Mesenchymal stem cell (in vitro differentiated cells and primary cell): Measurements from ENCODE around the gene ZNF580.

Source experiments
- DNase-seq: peaks from one replicate; pipeline ENCODE4 v3.0.0-alpha.2; 2013
- H2AFZ ChIP-seq: one replicate; pipeline ENCODE4 v1.6.1; 2013; ENCODE audit warnings: low read depth, mild to moderate bottlenecking, control low read depth, inconsistent platforms, low read length, moderate library complexity
- H2AK5ac ChIP-seq: 2 replicates; pipeline ENCODE4 v1.6.1; 2013; ENCODE audit warnings: low read length, moderate library complexity, mild to moderate bottlenecking, inconsistent platforms; ENCODE audit not compliant: severe bottlenecking
- H2BK120ac ChIP-seq: one replicate; pipeline ENCODE4 v1.6.1; 2013; ENCODE audit warnings: low read depth, mild to moderate bottlenecking, inconsistent platforms, low read length, moderate library complexity
- H2BK12ac ChIP-seq, 2 experiments: one replicate each; pipeline ENCODE4 v1.6.1; 2013; ENCODE audit warnings: inconsistent platforms in 2 of 2, low read length in 2 of 2, mild to moderate bottlenecking in 2 of 2, moderate library complexity in 2 of 2, control low read depth in 1 of 2
- H2BK15ac ChIP-seq: one replicate; pipeline ENCODE4 v1.6.1; 2013; ENCODE audit warnings: mild to moderate bottlenecking, low read depth, inconsistent platforms; ENCODE audit not compliant: poor library complexity, severe bottlenecking
- H2BK5ac ChIP-seq: 2 replicates; pipeline ENCODE4 v1.6.1; 2013; ENCODE audit warnings: low read depth, mild to moderate bottlenecking, low read length, control low read depth, inconsistent platforms; ENCODE audit not compliant: poor library complexity, severe bottlenecking
- H3K14ac ChIP-seq, 2 experiments: one replicate each; pipeline ENCODE4 v1.6.1; 2013; ENCODE audit warnings: inconsistent platforms in 2 of 2, low read length in 2 of 2, control low read depth in 1 of 2, mild to moderate bottlenecking in 1 of 2, moderate library complexity in 1 of 2
- H3K18ac ChIP-seq, 2 experiments: one replicate each; pipeline ENCODE4 v1.6.1; 2013; ENCODE audit warnings: inconsistent platforms in 2 of 2, low read length in 2 of 2, control low read depth in 1 of 2, low read depth in 1 of 2, mild to moderate bottlenecking in 1 of 2
- H3K23ac ChIP-seq, 2 experiments: one replicate each; pipeline ENCODE4 v1.6.1; 2013; ENCODE audit warnings: inconsistent platforms in 2 of 2, low read length in 2 of 2, mild to moderate bottlenecking in 2 of 2, moderate library complexity in 2 of 2, control low read depth in 1 of 2
- H3K27ac ChIP-seq: 2 replicates; pipeline ENCODE4 v1.5.1; 2013; ENCODE audit warnings: mild to moderate bottlenecking, moderate library complexity, low read length, control low read depth, inconsistent platforms; ENCODE audit not compliant: poor library complexity, severe bottlenecking
- H3K27me3 ChIP-seq, 2 experiments: 2 replicates each; pipeline versions ENCODE4 v1.6.1 to v1.7.0; 2013; ENCODE audit warnings: low read length in 2 of 2, mild to moderate bottlenecking in 2 of 2, moderate library complexity in 2 of 2, control low read depth in 1 of 2, inconsistent platforms in 1 of 2; ENCODE audit not compliant: control insufficient read depth in 1 of 2, insufficient read depth in 1 of 2
- H3K36me3 ChIP-seq, 2 experiments: 2 replicates each; pipeline versions ENCODE4 v1.6.1 to v1.7.0; 2013; ENCODE audit warnings: low read length in 2 of 2, control low read depth in 1 of 2, inconsistent platforms in 1 of 2, low read depth in 1 of 2, mild to moderate bottlenecking in 1 of 2; ENCODE audit not compliant: insufficient read depth in 2 of 2, control insufficient read depth in 1 of 2
- H3K4ac ChIP-seq, 2 experiments: one replicate each; pipeline ENCODE4 v1.6.1; 2013; ENCODE audit warnings: inconsistent platforms in 2 of 2, low read length in 2 of 2, mild to moderate bottlenecking in 2 of 2, moderate library complexity in 2 of 2, control low read depth in 1 of 2, low read depth in 1 of 2
- H3K4me1 ChIP-seq: 2 replicates; pipeline ENCODE4 v1.6.1; 2013; ENCODE audit warnings: low read depth, low read length, control low read depth; ENCODE audit not compliant: control insufficient read depth, insufficient read depth
- H3K4me2 ChIP-seq: 2 replicates; pipeline ENCODE4 v1.6.1; 2013; ENCODE audit warnings: low read length, mild to moderate bottlenecking, inconsistent platforms; ENCODE audit not compliant: poor library complexity, severe bottlenecking
- H3K4me3 ChIP-seq, 2 experiments: 2 replicates each; pipeline versions ENCODE4 v1.5.1 to v1.7.0; 2013; ENCODE audit warnings: low read length in 2 of 2, mild to moderate bottlenecking in 2 of 2, control low read depth in 1 of 2, low read depth in 1 of 2; ENCODE audit not compliant: insufficient read depth in 1 of 2
- H3K79me1 ChIP-seq: replicated peaks from 2 replicates; pipeline ENCODE4 v1.6.1; 2013; ENCODE audit warnings: mild to moderate bottlenecking, control low read depth, low read length, inconsistent platforms; ENCODE audit not compliant: poor library complexity, severe bottlenecking
- H3K9ac ChIP-seq: 2 replicates; pipeline ENCODE4 v1.7.0; 2013; ENCODE audit warnings: mild to moderate bottlenecking, low read length, moderate library complexity
- H3K9me3 ChIP-seq: 2 replicates; pipeline ENCODE4 v1.7.0; 2013; ENCODE audit warnings: mild to moderate bottlenecking, low read length; ENCODE audit not compliant: control insufficient read depth
- H4K8ac ChIP-seq: one replicate; pipeline ENCODE4 v1.6.1; 2013; ENCODE audit warnings: inconsistent platforms, mild to moderate bottlenecking, low read length, moderate library complexity
- H4K91ac ChIP-seq: one replicate; pipeline ENCODE4 v1.6.1; 2013; ENCODE audit warnings: mild to moderate bottlenecking, low read length, inconsistent platforms
- WGBS: methylation state at CpG from one replicate; pipeline ENCODE4 v1.1.7; 2013; ENCODE audit warnings: mixed read lengths; 5-methylcytosine and 5-hydroxymethylcytosine counted together

ZNF580 gene

GRCh38 chr19:55618426-55618825 lies 22.4 kb upstream of the ZNF580 start:
- no peak overlapping the region for H3K18ac ChIP-seq
- no peak for DNase-seq
- H3K9me3 ChIP-seq = no peaks in the 10 kb centered on the region
- no peak overlapping the region for H2BK12ac ChIP-seq
- no peak overlapping the region for H4K91ac ChIP-seq
- 82% methylated on average over 4 of the region's 7 CpGs for WGBS
- no peak overlapping the region for H3K4ac ChIP-seq
- no peak overlapping the region for H4K8ac ChIP-seq
- no peak overlapping the region for H3K27ac ChIP-seq
- H2BK5ac ChIP-seq = no peak overlapping the region
- no peak overlapping the region for H3K23ac ChIP-seq
- H3K14ac ChIP-seq = no peak overlapping the region
- no peak overlapping the region for H3K4me3 ChIP-seq
- no peak overlapping the region for H3K9ac ChIP-seq
- no peaks in the 10 kb centered on the region for H3K27me3 ChIP-seq
- H3K4me1 ChIP-seq = peaks cover 7% of the 10 kb centered on the region
- no peak overlapping the region for H2BK15ac ChIP-seq
- no peak overlapping the region for H3K4me2 ChIP-seq
- no peak overlapping the region for H2BK120ac ChIP-seq
- no peak overlapping the region for H2AK5ac ChIP-seq
- peaks cover 31 to 72% of the 10 kb centered on the region in 2 experiments for H3K36me3 ChIP-seq
- peaks cover 41% of the 10 kb centered on the region for H3K79me1 ChIP-seq
- no peak overlapping the region for H2AFZ ChIP-seq

GRCh38 chr19:55619286-55619685 lies 21.5 kb upstream of the ZNF580 start:
- Histone ChIP-seq H3K9me3 (no peaks in the 10 kb centered on the region), H3K14ac (no peak overlapping the region), H3K79me1 (peaks cover 43% of the 10 kb centered on the region), H2BK120ac (no peak overlapping the region), H2AK5ac (no peak overlapping the region), H3K27ac (no peak overlapping the region), H3K4ac (no peak overlapping the region), H3K36me3 (peaks cover 31 to 64% of the 10 kb centered on the region in 2 experiments), H3K23ac (no peak overlapping the region), H4K91ac (no peak overlapping the region), H3K18ac (no peak overlapping the region), H4K8ac (no peak overlapping the region), H2BK12ac (no peak overlapping the region), H3K9ac (no peak overlapping the region), H3K27me3 (no peaks in the 10 kb centered on the region), H2BK5ac (no peak overlapping the region), H3K4me1 (peaks cover 7% of the 10 kb centered on the region), H2BK15ac (no peak overlapping the region), H3K4me3 (no peak overlapping the region), H2AFZ (no peak overlapping the region), H3K4me2 (no peak overlapping the region)
- DNase-seq = peak; percentile 33
- WGBS = 94% methylated on average over 3 of the region's 3 CpGs

GRCh38 chr19:55620410-55621204 lies 20.2 kb upstream of the ZNF580 start:
- Histone ChIP-seq H3K23ac (no peak overlapping the region), H3K4me1 (peaks cover 10% of the 10 kb centered on the region), H3K4ac (no peak overlapping the region), H2BK5ac (no peak overlapping the region), H2BK120ac (no peak overlapping the region), H3K4me2 (no peak overlapping the region), H2BK15ac (no peak overlapping the region), H4K8ac (no peak overlapping the region), H3K27me3 (no peaks in the 10 kb centered on the region), H3K27ac (no peak overlapping the region), H2AK5ac (no peak overlapping the region), H3K18ac (no peak overlapping the region), H3K36me3 (peaks cover 27 to 50% of the 10 kb centered on the region in 2 experiments), H2AFZ (no peak overlapping the region), H3K9ac (no peak overlapping the region), H2BK12ac (no peak overlapping the region), H4K91ac (no peak overlapping the region), H3K9me3 (no peaks in the 10 kb centered on the region), H3K14ac (no peak overlapping the region), H3K79me1 (peaks cover 34% of the 10 kb centered on the region), H3K4me3 (no peak overlapping the region)
- DNase-seq = no peak
- WGBS = 97% methylated on average over 12 of the region's 12 CpGs

- H3K4me2 ChIP-seq = no peak overlapping the region
- H3K18ac ChIP-seq = no peak overlapping the region
- H3K27ac ChIP-seq = no peak overlapping the region
- H3K14ac ChIP-seq = no peak overlapping the region
- no peak overlapping the region for H3K4me3 ChIP-seq
- no peak overlapping the region for H3K9ac ChIP-seq
- no peak overlapping the region for H4K8ac ChIP-seq
- no peak overlapping the region for H2BK12ac ChIP-seq
- H3K23ac ChIP-seq = no peak overlapping the region
- no peak overlapping the region for H4K91ac ChIP-seq
- H2AK5ac ChIP-seq = no peak overlapping the region
- peaks cover 30% of the 10 kb centered on the region for H3K79me1 ChIP-seq
- no peak overlapping the region for H2BK15ac ChIP-seq
- H3K4me1 ChIP-seq = peaks cover 8% of the 10 kb centered on the region
- no peak overlapping the region for H2AFZ ChIP-seq
- WGBS = 96% methylated on average over 9 of the region's 9 CpGs
- H3K9me3 ChIP-seq = no peaks in the 10 kb centered on the region
- H2BK120ac ChIP-seq = no peak overlapping the region
- H2BK5ac ChIP-seq = no peak overlapping the region
- H3K27me3 ChIP-seq = no peaks in the 10 kb centered on the region
- peaks cover 22 to 44% of the 10 kb centered on the region in 2 experiments for H3K36me3 ChIP-seq
- no peak overlapping the region for H3K4ac ChIP-seq
- no peak for DNase-seq
Observed at GRCh38 chr19:55621205-55621672, 19.6 kb upstream of the ZNF580 start.
